ENCODE data around the gene SFSWAP.
A peak's percentile ranks its signal among the peaks of the same experiment; 100 is the strongest.

The SFSWAP gene

DNA sequence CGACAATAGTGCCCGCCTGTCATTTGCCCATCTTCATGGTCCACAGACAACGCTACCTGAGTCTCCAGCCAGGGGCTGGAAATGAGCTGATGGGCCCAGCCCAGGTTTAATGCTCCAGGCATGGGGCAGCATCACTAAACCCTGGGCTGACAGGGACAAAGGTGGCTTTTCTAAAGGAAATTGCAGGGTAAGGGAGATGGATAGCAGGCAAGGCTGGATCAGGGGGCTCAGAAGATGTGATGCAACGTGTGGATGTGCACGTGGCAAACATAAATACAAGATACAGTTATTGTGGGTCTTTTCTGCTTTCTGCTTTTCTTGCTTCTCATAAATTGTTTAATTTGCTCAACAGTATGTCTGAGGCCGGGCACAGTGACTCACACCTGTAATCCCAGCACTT, 113.6 kb downstream of the SFSWAP start:
- no peak for DNase-seq

DNA sequence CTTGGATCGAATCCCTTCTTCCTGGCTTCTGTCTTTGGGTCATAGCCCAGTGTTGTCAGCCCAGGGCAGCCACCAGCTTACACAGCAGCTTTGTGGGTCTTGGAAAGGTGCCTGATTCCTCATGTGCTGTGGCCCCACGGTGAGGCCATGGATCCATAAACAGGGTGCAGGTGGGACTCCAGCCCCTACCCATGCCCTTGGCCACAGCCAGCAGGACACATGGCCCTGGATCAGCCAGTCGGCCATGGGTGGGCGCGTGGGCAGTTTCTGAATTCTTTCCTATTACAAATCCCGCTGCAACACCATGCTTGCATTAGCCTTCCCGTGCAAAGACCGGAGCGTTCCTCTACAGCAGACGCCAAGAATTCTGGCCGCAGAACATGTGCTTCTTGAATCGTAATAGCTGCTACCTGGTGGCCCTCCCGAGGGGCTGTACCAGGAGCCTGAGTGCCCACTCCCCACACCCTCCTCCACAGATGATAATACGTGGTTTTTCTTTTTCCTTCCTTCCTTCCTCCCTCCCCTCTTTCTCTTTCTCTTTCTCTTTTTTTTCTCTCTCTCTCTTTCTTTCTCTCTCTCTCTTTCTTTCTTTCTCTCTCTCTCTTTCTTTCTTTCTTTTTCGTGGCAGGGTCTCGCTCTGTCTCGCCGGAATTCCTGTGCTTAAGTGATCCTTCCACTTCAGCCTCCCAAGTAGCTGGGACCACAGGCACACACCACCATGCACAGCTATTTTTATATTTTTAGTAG, 114.4 kb downstream of the SFSWAP start:
- no peak for DNase-seq

DNA sequence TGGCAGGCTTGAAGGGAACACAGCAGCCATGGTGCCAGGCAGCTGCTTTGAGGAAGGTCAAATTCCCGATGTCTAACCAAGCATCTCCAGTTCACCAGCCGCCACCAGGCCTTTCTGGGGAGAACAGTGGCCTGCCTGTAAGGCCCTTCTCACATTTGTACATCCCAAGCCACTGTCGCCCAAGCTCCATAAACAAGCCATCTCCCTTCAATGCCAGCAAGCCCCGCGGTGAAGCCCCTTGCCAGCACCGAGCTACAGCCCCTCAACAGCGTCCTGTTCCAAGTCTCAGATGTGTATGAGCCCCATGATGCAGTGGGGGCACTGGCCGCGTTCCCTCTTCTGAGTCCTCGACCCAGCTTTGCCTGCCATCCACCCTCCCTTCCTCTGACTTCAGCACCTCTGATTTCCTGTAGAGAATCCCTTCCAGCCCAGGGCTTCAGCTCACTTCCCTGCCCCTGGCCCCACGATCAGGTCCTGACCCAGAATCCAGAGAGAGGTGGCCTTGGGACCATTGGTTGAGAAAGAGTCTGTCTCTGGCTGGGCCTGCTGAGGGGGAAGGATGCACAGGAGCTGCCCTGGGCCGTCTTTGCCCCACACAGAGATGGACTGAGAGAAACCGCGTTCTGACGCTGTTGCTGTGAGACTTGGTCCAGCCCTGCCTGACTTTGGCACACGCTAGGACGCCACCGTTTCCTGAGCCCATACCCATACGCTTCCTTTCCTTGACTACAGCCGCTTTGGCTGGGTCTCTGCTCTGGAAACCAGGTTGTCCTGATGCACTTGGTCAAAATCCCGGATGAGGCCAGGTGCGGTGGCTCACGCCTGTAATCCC, 115.4 kb downstream of the SFSWAP start:
- no peak for DNase-seq

DNA sequence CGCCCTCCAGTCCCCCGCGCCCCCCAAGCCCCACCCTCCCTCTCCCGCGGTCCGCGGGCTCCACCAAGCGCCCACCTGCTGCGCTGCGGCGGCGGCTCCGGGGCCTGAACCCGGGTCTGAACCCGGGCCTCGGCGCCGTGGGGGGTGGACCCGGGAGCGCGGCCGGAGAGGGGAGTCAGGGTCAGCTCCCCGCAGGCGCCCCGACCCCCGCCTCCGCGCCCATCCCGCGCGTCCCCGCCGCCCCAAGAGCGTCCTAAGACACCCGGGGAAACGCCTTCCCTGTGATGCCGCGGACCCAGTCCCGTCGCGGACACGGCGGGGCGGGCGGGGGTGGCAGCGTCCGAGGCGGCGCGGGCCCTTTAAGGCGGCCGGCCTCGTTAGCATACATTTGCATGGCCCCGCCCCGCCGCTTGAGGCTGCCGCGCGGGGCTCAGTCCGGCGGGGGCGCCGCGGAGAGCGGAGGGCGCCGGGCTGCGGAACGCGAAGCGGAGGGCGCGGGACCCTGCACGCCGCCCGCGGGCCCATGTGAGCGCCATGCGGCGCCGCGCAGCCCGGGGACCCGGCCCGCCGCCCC, 117.2 kb downstream of the SFSWAP start, which contains the start of gene MMP17:
MMP17 (plus strand) TSS at position 433 of the 574 bp plus-strand sequence; CDS start at position 535, 102 bp downstream.
- DNase-seq = peak in 1 of 6 experiments; percentile 14

DNA sequence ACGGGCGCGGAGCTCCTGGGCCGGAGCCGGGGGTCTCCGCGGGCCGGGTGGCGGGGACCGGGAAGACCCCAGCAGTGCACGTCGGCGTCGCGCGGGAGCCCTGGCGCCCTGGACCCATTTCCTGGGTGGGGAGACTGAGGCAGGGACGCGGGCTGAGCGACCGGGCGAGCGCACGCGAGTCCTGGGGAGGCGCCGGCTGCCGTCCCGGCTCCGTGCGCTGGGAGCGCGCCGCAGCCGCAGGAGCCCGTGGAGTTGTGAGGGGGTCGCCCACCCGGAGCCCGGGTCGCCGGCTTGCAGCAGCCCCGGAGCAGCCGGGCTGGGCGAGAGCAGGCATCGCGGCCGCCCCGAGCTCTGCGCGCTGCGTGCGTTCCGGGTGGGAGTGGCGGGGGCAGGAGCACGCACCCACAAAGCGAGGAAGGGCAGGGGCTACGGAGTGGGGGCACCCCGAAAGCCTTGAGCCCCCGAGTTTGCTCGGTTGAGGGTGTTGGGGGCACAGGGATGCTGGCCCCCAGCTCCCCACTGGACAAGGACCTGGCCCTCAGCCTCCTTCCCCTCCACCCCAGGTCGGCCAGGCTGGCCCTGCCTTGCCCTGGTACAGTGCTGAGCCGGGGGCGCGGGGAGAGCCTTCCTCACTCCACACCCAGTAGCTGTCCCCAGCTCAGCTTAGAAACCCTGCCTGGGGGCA, 117.9 kb downstream of the SFSWAP start:
- peak in 1 of 6 experiments; percentile 14 for DNase-seq

DNA sequence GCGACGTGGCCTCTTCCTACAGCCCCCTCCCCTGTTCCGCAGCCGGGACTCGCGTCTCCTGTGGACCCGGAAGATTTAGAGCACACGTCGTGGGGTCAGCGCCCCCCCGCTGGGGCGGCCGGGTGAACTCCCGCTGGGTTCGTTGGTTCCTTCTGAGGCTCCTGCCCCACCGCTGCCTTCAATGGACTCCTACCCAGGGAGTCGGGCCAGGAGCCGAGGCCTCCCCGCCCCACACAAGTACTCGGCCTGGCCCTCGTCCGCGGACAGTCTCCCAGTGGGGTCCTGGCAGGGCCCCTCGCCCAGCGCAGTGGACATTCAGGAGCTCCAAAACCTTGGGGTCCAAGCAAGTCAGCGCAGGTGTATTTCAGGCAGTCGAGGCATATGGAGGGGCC, 118.5 kb downstream of the SFSWAP start:
- DNase-seq = no peak

DNA sequence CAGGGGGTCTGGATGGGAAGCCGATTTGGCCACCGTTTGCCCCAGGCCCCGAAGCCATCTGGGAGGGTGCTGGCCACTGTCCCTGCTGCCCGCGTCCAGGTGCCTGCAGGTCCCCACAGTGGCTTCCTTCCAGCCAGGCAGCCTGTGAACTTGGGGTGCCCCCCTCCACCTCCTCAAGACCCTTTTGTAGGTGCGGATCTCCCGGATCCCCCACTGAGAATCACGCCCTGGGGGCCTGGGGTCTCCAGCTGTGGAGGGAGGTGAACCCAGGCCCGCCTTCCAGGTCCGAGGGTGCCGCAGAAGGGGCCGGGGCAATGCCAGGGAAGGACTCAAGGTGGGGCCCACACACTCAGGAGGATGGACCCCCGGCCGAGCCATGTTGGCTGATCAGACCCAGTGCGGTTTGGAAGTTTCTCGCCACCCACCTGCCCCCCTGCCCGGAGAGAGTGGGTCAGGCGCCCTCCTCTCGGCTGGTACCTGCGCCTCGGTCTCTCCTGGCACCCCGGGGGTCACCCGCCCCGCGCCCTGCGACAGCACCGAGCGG, 119.0 kb downstream of the SFSWAP start:
- no peak for DNase-seq

DNA sequence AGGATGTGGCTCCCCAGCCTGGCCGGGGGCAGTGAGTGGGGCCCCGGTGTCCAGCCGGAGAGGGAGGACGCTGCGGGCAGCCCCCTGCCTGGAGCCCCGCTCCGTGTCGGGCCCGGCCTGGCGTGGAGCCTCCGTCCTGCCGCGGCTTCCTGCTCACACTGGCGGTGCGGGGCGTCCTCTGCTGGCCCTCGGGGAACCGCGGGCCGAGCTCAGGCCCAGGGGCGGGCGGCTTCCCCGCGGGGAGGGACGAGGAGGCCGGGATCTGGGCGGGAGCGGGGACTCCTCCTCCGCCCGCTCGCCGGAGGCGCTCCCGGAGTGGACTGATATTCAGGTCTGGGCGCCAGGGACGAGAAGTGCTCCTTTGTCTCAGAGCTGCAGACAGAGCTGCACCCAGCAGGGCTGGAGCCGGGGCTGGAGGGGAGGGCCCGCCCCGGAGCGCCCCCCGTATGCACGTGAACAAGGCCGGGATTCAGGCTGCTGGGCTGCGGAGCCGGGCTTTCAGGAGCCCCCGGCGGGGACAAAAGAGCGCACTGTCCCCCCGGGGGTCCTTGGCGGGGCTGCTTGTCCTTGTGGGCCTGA, 119.5 kb downstream of the SFSWAP start:
- DNase-seq = peak in 2 of 6 experiments; percentile 18 to 26

DNA sequence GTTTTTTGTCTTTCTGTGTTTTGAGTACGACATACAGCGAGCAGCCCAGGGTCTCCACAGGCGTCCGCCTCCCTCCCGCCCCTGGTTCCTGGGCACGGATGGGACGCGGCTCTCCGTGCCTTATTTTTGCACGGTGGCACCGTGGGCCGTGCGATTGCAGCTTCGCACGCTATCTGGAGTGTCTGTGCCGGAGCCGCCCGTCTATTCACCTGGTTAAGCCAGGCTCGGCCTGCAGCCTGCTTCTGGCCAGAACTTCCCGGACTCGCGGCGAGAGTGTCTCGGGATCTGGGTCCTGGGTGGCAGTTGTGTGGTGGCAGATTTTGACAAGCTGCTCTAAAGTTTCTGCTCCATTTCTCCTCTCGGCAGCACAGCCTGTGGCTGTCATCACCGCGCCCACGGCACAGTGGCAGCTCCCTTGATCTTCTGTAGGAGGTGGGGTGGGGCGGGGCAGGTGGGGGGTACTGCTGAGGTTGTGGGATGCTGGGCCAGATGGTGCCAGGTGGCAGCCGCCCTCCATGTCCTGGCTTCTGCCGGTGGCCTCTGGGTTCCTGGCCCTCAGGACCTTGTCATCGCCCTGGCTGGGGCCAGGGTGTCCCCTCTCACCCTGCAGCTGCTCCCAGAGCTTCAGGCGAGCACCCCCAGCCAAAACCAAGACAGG, 120.2 kb downstream of the SFSWAP start:
- peak in 3 of 6 experiments; percentile 8 to 22 (median 17) for DNase-seq

DNA sequence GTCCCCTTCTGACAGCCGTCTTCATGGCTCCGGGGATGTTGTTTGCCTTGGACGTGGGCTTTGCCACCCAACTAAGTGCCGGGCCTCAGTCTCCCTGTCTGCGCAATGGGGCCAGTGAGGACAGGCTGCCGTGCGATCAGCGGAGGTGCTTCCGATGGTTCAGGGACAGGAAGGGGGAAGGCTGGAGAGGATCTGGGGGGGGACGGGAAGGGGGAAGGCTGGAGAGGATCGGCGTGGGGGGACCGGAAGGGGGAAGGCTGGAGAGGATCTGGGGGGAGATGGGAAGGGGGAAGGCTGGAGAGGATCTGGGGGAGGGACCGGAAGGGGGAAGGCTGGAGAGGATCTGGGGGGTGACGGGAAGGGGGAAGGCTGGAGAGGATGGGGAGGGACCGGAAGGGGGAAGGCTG, 120.7 kb downstream of the SFSWAP start:
- DNase-seq = no peak

DNA sequence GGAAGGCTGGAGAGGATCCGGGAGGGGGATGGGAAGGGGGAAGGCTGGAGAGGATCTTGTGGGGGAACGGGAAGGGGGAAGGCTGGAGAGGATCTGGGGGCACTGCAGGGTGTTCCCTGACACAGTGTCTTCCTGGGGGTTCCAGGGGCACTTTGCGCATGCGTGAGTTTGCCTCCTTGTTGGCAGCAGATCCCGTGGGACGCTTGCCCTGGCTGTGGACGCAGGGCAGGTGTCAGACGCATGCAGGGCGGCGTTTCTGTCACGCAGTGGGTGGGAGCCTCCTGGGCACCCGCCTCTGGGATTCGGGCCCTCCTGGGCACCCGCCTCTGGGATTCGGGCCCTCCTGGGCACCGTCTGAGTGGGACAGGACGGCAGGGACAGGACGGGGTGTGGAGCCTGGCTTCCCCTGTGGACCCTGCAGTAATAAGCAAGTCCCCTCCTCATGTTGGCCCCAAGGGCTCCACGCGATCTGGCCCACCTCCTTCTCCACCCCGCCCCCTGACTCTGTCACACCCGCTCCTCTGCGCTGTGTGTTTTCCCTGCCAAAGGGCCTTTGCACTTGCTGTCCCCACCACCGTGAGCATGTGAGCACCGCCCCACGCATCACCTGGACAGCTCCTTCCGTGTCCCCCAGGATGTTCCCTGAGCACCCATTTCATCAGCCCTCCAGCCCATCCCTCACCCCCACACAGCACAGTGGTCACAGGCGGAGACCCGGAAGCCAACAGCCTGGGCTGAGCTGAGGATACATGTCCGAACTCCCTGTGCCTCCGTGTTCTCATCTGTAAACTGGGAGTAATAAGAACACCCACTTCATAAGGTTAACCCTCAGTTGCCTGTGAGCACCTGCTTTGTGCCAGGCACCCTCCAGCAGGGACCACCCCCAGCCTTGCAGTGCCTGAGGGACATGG, 121.7 kb downstream of the SFSWAP start:
- no peak for DNase-seq

DNA sequence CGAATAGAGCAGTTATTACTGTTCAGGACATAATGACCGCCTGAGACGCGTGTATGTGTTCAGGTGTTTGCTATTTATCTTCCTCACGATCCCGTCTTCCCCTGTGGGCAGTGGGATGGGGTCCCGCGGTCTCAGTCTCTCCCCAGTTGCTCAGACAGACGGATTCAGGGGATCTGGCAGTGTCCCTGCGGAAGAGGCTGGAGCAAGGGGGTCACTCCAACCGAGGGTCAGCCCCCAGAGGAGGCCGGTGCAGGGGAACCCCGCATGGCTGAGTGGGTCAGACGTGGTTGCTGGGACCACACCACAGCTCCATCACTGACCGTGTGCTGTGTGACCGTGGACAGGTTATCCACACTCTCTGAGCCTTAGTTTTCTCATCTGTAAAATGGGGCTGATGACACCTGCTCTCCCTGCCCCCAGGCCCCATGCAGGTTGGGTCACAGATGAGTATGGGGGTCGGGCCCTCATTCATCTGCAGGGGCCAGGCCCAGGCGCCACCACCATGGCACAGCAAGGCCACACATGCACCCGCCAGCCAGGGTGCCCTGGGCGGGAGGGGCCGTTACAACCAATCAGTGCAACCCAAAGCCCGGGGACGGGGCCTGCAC, 122.5 kb downstream of the SFSWAP start:
- no peak for DNase-seq

DNA sequence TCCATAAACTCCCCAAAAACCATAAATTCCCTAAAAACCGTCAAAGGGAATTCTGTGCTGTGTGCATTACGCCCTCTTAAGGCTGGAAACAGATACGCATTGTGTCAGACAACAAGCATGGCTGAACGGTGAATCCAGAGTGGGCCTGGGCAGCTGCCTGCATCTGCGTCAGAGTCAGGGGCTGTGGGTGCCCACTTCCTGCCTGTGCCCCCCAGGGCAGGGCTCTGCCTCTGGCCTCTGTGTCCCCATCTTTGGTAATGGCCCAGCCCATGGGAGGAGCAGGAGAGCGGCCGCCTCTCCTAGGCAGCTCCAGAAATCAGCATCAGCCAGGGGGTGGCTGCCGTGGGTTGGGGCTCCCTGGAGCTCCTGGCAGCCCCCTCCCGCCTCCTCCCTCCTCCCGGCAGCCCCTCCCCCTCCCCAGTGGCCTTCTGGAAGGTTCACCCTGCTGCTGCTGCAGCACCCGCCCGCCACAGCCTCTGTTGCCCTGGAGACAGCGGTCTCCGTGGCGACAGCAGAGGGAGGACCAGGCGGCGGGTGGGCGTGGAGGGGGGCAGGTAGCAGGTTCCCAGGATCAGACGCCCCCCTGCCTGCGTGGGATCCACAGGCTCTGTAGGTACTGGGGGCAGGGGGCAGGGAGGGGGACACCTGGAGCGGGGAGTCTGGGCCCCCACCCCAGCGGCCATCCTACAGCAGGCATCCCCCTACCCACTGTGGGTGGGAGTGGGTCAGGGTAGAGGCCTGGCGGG, 123.2 kb downstream of the SFSWAP start:
- no peak for DNase-seq

DNA sequence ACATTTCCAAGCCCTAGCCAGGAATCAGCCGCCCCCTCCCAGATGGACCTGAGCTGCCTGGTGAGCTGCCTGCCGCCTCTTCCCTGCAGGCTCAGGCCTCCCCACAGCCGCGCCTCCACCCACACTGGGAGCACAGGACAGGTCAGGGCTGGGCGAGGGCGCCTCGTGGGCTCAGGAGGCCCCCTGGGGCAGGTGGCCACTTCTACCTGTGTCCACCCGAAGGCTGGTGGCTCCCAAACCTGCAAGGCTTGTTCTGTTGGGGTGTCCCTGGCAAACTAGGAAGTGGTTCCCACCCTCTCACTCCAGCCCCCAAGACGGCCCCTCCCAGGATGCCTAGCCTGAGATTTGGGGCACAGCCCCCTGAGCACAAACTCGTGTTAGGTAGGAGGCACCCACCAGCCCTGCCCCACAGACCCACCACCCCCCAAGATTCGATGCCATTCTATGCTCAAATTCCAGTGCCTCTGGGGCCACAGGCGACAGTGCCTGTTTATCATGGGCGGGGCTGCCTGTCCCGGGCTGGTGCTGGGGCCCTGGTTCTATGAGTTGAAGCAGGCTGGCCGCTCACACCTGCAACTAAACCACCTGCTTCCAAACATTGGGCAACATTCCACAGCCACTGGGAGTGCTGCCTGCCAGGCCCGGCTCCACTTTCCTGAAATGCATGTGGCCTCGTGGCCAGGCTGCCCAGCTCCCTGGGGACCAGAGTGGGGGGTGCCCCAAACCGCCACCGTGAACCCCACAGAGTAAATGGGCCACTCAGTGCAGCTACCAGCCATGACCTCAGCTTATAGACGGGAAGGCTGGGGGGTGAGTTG, 124.1 kb downstream of the SFSWAP start:
- DNase-seq = no peak

DNA sequence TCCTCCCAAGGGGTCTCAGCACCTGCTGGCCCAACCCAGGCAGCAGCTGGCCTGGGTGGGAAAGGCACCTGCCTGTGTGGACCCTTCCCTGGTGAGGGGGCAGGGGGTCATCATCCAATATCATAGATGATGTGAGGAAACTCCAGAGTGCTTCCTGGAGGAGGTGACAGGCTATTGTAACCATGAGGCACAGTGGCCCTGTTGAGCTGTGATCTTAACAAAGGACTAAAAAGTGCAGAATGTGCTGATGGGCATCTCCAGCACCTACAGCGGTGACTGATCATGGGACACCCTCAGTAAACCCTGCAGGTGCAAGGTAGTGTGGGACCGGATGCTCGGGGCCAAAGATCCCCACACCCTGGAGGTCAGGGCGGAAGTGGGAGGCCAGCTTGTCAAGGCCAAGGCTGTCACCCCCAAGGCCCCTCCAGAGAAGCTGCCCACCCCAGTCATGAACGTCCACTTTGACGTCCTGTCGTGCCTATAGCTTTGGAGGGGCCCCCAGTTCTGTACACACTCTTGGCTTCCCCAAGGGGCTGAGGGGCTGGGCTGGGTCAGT, 124.8 kb downstream of the SFSWAP start:
- DNase-seq = no peak

DNA sequence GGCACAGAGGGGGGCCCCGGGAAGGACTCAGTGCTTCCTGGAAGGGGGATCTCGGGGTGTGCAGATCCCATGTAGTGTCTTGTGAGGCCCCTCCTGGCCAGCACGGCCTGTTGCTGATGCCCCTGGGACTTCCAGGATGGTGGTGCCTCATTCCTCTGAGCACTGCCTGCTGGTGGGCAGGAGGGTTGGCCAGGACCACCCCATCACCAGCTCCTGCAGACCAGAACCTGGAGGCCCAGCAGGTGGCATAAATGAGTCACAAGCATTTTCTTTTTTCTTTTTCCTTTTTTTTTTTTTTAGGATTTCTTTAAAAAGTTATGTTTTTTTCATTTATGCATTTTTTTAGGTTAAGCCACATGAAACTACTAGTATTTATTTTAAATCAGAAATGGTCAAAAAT, 125.3 kb downstream of the SFSWAP start:
- no peak for DNase-seq

DNA sequence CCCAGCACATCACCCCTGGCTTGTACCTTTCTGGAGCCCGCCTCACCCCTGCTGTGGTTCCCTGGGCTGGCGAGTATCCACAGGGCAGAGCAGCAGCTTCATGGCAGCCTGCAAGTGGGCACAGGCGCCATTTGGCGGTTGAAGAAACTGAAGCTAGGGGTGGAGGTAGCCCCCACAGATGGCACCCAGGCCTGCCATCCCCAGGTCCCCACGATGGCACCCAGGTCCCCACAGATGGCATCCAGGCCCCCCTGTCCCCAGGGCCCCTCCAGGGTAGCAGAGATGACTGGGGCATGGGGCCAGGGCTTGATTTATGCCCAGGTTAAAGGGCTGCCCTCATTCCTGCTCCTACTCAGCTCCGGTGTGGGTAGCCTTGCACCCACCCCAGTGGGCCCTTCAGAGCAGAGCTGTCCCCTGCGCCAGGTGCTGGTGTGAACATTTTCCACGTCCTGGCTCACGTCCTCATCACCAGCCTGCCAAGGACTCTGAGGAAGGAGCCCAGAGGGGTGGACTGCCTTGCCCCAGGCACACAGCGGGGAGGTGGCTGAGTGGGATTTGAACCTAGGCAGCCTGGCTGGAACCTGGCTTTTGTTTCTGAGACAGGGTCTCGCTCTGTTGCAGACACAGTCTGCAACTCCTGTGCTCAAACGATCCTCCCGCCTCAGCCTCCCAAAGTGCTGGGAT, 126.0 kb downstream of the SFSWAP start:
- DNase-seq = no peak

Data from stimulated activated naive CD4-positive, alpha-beta T cell (primary cell).